Embryonic facial prominence (tissue), 1 donor: ENCODE measurements around the gene LPCAT2.

ENCODE experiments used
- DNase-seq: peaks from one replicate; pipeline ENCODE4 v3.0.0-alpha.2; 2016; ENCODE audit errors: extremely low spot score

LPCAT2 gene, protein sequence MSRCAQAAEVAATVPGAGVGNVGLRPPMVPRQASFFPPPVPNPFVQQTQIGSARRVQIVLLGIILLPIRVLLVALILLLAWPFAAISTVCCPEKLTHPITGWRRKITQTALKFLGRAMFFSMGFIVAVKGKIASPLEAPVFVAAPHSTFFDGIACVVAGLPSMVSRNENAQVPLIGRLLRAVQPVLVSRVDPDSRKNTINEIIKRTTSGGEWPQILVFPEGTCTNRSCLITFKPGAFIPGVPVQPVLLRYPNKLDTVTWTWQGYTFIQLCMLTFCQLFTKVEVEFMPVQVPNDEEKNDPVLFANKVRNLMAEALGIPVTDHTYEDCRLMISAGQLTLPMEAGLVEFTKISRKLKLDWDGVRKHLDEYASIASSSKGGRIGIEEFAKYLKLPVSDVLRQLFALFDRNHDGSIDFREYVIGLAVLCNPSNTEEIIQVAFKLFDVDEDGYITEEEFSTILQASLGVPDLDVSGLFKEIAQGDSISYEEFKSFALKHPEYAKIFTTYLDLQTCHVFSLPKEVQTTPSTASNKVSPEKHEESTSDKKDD

DNA sequence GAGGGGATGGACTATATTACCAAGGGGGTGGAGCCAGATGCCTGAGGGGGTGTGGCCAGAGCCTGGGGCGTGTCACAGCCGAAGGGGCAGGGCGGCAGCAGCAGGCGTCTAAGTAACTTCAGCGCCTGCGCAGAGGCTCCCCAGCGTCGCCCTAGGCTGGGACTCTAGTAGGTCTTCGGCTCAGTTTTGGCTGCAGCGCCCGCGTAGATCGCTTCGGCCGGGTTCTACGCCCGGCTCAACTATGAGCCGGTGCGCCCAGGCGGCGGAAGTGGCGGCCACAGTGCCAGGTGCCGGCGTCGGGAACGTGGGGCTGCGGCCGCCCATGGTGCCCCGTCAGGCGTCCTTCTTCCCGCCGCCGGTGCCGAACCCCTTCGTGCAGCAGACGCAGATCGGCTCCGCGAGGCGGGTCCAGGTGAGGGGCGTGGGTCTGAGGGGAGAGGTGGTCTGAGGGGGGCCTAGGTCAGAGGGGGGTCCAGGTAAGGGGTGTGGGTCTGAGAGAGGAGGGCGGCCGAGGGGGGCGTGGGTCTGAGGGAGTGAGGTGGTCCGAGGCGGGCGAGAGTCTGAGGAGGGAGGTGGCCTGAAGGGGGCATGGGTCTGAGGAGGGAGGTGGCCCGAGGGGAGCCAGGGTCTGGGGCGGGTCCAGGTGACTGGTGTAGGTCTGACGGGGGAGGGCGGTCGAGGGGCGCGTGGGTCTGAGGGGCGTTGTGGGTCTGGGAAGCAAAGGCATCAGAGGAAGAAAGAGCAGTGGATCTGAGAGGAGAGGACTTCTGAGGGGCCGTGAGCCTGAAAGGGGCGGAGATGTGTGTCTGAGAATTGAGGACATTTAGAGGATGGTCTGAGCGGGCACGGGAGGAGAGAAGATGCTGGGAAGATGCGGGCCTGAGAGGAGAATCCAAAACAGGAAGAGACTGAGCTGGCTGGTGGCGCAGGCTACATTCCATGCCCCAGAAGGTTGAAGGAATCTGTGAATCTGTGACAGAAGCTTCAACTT is at the start of gene LPCAT2:
Gene LPCAT2 (plus strand): TSS at position 132 of the 991 bp plus-strand sequence. CDS start 110 bp downstream, at position 242.
- DNase-seq: peak; percentile 74

DNA sequence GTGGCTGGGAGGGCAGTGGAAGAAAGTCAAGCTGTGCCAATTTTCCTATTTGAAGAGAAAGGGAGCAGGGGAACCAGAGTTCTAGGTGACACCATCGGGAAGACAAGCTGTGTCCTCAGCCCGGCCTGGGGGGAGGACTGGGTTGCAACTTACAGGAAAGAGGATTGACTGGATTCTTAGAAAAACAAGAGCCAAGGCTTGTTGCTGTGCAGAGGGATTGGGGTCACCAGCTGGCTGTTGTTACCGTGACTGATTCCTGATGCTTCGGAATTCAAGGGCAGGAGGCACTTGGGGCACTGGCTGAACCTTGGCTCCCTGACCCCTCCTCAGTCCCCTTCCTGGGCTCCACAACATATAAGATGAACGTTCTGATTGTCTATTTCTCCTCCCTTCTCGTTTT is 46.6 kb upstream of the LPCAT2 start:
- no peak for DNase-seq

DNA sequence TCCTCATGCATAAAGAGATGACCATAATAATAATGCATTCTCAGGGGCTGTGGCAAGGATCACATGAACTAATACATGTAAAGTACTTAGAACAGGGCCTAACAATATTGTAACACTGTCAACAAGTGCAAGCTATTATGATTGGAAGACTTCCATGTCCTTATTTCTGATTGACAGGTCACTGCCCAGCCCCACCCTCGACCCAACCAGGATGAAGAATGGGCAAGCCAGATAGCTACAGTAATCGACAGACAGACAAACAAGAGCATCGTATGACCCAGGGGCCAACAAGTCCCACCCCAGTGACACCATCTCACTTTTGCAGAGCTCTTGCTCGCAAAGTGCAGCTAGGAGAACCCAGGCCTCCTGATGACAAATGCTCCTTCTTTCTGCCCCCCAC is 44.5 kb upstream of the LPCAT2 start:
- no peak for DNase-seq

DNA sequence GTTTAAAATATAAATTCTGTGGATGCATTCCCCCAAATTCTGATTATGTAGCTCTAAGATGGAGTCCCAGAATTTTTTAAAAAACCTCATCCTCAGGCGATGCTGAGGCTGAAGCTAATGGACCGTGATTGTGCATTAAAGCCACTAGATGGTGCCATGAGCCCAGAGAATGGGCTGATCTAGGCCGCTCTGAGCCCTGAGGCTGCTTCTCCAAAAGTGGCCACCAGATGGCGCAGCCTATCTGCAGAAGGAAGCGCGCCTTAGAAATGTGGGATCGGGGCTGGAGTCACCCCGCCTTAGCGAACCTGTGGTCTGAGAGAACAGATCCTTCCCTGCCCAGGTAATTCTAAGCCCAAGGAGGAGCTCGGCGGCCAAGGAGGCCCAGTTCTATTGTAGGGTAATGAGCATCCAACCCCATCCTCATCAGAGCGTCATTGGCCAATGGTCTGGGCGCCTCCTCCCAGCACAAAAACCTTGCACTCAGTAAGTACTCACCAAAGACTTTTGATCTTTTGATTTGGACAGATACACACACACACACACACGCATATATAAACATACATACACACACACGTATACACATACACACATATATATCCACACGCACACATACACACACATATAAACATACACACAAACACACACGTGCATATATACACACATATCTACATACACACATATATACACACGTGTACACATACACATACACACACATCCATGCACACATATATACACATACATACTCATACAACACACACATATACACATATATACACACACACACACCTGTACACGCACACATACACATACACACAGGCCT is 43.6 kb upstream of the LPCAT2 start:
- peak; percentile 84 for DNase-seq

DNA sequence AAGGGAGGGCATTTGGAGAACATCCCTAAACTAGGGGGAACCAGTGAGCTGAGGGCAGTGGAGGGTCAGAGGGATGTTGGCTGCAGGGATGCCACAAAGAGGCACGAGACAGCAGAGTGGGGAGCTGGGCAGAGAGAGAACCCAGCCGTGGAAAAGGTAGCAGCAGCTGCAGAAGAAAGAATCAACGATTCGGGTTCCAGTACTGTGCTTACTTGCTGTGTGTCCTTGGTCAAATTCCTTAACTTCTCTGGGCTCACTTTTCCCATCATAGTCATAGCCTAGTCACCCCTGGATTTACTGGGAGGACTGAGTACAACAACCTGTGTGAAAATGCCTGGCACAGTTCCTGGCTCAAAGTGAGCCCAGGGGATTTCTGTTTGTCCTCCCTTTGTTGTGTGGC is 42.7 kb upstream of the LPCAT2 start:
- DNase-seq: no peak

DNA sequence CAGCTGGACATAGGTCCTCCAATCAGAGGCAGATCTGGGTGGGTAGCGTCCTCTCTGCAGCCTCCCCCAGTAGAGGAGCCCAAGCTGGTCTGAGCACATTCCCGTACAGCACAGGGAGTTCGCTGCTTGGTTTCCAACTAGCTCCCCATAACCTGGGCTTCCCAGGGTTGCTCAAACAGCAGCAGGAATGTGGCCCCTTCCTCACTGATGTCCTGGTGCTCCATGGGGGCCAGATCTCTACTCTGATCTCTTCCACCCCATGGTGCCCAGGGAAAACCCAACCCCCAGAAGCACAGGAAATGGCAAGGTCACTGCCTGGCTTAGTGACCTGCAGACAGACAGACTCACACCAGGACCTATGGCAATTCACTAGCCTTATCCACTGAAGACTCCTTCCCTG is 41.0 kb upstream of the LPCAT2 start:
- DNase-seq: no peak

DNA sequence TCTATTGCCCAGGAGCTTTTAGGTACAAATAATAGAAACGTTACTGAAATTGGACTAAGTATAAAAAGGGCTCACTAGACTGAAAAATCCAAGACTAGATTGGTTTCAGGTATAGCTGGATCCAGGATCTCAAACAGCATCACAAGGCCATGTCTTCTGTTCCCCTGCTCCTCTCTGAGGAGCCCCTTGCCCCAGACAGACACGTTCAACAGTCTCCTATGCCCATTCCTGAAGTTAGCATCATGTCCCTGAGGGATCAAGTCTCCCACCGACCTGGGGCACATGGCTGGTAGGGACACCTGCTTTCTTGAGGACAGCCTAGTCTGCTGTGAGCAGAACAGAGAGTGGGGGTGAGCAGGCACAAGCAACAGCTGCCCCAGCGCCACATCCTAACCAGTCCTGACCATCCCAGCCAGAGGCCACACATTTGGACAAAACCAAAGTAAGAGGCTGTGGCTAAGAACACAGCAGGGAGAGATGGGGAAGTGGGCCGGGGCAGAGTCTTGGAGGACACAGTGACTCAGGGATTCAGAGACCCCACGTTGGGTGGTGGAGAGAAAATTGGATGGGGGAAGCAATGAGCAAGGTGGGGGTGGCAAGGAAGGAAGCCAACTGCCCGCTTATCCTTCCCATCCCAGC is 40.4 kb upstream of the LPCAT2 start:
- DNase-seq: no peak

DNA sequence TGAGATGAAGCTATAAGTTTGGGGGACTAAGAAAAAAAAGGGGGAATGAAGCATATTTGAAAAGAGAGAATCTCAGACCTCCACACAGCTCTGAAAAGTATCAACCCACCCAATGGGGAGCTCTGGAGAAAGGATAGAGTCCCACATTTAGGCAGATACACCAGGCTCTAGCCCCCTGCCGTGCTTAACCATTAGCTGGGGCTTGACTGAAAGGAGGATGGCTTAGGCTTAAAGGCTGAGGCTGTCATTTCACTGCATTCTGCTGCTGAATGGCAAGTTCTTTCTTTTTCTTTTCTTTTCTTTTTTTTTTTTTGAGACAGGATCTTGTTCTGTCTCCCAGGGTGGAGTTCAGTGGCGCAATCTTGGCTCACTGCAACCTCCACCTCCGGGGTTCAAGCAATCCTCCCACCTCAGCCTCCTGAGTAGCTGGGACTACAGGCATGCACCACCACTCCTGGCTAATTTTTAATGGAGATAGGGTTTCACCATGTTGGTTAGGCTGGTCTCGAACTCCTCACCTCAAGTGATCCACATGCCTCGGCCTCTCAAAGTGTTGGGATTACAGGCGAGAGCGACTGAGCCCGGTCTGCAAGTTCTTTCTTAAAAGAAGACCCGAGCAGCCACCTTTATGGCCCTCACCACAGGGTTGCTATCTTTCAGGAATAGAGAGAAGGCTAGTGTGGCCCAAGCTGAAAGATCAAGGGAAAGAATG is 38.9 kb upstream of the LPCAT2 start:
- no peak for DNase-seq

DNA sequence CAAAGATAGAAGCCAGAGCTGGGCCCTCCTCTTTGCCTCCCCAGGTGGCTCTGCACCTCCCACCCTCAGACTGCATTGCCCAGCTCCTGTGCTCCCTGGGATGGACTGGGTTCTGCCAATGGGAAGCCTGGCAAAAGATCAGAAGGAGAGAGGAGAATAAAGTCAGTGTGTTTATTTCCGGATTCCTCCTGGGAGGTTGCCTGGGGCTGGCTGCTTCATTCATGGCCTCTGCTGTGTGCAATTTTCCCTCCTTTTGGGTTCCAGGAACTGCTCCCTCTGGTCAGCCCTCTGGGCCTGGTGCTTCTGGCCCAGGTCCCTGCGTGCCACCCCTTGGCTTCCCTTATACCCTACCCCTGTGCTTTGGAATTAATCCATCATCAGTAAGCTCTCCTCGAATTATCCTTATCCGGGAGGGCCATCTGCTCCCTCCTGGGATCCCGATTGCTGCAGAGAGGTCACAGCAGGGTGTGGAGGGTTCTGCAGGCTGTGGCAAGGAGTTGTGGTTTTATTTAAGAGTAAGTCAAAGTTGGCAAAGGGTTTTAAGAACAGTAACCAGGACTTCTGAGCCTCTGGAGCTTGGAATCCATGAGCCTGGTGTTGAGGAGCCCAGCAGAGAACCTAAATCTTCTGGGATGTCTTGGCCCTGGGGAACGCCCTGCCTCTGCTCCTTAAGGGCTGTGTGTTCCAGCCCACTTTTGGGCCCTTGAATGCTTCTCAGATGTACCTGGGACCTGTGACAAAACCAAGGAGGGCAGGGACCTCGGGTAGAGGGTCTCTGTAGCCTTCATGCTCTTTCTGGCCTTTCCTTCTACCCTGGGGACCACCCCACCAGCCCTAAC is 38.1 kb upstream of the LPCAT2 start:
- no peak for DNase-seq

DNA sequence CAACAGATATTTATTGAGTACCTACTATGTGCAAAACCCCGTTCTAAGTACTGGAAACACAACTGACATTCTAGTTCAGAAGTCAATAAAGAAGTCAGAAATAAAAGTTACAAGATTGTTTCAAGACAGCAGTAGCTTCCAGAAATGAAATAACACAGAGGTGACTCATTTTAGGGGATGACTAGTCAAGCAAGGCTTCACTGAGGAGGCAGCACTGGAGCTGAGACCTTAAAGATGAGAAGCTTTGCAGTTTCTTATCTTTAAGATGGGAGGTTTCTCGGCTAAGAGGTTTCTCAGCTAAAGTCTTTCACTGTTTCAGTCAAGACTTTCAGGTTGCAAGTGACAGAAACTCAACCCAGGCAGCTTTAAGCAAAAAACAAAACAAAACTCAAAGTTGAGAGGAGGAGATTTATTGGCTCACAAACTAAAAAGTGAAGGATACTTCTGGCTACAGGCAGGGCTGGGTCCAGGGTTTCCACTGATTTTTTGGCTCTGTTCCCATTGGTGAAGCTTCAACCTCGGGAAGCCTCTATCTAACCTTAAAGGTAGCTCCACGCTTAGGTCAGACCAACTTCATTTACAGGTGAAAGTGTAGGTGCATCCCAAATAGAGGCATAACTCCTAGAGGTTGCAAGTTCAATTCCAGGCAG is 37.3 kb upstream of the LPCAT2 start:
- no peak for DNase-seq

DNA sequence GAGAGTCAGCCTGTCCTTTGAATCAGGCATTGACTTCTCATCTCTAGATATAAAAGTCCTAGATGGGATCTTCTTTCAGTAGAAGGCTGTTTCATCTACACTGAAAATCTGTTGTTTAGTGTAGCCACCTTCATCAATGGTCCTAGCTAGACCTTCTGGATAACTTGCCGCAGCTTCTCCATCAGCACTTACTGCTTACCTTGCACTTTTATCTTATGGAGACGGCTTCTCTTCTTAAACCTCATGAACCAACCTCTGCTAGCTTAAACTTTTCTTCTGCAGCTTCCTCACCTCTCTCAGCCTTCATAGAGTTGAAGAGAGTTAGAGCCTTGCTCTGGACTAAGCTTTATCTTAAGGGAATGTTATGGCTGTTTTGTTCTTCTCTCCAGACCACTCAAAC is 35.3 kb upstream of the LPCAT2 start:
- DNase-seq: no peak

DNA sequence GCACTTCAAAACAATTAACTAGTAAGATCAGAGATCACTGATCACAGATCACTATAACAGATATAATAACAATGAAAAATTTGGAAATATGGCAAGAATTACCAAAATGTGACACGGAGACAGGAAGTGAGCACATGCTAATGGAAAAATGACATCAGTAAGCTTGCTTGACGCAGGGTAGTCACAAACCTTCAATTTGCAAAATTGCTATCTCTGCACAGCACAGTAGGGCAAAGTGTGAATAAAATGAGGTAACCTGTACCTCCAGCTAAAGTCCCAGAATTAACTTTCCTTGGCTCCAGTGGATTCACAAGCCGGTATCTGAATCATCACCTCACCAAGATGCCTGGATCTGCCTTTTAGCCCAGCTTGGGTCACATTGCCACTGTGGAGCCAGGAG is 34.1 kb upstream of the LPCAT2 start:
- no peak for DNase-seq

DNA sequence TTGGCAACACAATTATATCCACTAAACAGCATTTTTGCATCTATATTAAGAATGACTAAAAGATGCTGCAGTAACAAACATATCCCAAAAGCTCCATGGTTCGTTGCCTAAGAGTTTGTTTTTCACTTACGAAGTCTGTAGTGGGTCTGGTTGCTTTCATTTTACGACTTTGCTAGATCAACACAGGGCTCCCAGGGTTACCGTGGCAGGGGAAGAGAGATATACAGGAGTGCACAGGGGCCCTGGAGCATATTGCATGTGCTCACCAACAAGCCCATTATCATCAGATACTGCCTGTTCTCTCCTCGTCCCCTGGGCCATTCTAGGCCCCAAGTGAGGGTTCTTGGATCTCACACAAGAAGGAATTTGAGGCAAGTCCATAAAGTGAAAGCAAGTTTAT is 33.0 kb upstream of the LPCAT2 start:
- no peak for DNase-seq

DNA sequence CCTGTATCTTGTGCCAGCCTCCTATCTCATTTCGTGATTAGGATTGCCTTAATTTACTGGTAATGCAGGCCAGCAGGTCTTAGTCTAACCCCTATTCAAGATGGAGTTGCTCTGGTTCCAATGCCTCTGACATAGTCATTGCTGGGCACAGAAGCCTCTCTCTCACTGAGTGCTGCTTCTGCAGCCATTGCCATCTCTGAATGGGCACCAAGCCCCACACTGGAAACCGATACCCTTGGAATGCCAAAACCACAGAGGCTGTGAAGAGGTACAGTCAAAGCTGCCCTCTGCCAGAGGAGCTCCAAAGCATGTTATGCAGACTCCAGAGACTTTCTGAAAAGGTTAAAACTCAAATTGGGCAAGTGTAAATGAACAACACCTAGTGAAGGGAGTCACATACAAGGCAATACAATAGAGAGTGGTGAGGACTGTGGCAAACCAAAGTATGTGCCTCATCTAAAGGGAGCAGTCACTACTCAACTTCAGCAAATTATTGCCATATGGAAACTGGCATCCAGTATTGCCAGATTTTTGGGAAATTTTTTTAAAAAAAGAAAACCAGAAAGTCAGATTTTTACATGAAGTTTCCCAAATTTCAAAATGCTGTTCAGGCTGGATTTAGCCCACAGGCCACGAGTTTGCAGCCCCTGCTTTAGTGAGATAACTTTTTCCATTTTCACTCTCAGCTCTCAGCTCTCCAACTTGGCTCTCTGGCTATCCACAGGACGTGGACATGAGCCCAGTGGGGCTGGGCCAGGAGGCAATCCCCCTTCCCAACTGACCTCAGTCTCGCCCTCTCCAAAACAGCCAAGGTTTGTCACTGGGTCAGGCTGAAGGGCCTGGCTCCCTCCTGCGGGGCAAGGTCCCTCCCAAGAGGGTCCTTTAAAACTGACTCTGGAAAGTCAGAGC is 32.0 kb upstream of the LPCAT2 start:
- no peak for DNase-seq

DNA sequence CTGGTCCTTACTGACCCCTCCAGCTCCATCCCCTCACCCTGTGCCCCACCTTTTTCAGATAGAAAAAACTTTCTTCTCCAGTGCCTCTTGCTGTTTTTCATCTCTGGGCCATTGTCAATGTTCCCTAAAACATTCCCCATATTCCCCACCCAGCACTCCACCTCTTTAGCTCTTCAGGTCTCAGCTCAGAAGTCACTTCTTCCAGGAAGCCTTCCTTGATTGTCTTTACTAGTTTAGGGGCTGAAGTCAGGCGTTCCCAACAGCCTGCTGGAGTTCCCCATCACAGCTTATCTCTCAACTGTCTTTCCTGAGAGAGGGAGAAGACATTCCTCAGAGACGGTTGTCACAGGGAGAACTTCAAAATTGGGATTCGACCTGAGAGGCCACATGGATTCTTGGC is 31.1 kb upstream of the LPCAT2 start:
- DNase-seq: no peak

DNA sequence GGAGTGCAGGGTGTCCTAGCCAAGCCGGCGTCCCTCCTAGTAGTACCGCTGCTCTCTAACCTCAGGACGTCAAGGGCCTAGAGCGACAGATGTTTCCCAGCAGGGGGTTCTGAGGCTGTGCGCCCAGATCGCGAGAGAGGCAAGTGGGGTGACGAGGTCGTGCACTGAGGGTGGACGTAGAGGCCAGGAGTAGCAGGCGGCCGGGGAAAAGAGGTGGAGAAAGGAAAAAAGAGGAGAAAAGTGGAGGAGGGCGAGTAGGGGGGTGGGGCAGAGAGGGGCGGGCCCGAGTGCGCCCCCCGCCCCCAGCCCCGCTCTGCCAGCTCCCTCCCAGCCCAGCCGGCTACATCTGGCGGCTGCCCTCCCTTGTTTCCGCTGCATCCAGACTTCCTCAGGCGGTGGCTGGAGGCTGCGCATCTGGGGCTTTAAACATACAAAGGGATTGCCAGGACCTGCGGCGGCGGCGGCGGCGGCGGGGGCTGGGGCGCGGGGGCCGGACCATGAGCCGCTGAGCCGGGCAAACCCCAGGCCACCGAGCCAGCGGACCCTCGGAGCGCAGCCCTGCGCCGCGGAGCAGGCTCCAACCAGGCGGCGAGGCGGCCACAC is 29.9 kb upstream of the LPCAT2 start, which contains the start of gene MMP2:
Gene MMP2 (plus strand): TSS at position 372 of the 603 bp plus-strand sequence. CDS start 282 bp downstream, outside the sequence.
- DNase-seq: peak; percentile 33

DNA sequence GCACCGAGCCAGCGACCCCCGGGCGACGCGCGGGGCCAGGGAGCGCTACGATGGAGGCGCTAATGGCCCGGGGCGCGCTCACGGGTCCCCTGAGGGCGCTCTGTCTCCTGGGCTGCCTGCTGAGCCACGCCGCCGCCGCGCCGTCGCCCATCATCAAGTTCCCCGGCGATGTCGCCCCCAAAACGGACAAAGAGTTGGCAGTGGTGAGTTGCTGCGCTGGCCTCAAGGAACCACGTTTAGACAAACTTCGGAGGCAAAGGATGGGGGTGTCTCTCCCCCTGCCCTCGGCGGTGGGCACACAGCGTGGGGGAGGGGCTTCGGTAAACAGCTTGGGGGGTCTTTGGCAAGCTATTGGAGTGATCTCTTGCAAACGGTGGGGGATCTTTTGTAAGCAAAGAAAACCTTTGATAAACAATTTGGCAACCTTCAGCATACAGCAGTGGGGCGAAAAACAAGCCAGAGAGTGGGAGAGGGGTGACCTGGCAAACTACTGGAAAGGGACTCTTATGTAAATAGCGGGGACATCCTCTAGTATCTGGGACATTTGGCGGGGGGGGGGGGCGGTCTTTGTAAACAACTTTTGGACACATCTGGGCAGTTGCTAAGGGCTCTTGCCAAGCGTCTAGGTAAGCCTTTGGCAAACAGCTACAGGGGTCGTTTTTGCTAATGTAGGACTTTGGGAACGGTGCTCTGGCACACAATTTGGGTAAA is 29.3 kb upstream of the LPCAT2 start:
- DNase-seq: peak; percentile 25
